ENCODE measurements around the gene RBM20. TPM values are rescaled to one million over a fixed set of nuclear protein-coding genes. Genes with fewer than 3 reads are reported as not detected.

The RBM20 gene
- total and polyA plus RNA-seq, 2 of the 13 experiments (the other 11 are each of a cell fraction or from before 2014, with no cell fraction given) = 0.02 to 0.22 TPM

- TF ChIP-seq HCFC1 (IDR thresholded peaks at IDR 0.05; ENCODE audit: low read depth, low read length) = no peak
- no peak for TF ChIP-seq ATF4 (CRISPR knock-in tag; IDR thresholded peaks at IDR 0.05)
- no peak for TF ChIP-seq KLF15 (CRISPR knock-in tag; IDR thresholded peaks at IDR 0.05; ENCODE audit: borderline replicate concordance)
- no peak for TF ChIP-seq HMGXB4 (CRISPR knock-in tag; IDR thresholded peaks at IDR 0.05; ENCODE audit: borderline replicate concordance in 1 of 2, low read depth in 1 of 2)
- TF ChIP-seq ZNF605 (CRISPR knock-in tag; IDR thresholded peaks at IDR 0.05) = peak; percentile 40; the same call in 1 of the 2 replicates
- TF ChIP-seq SOX13 (IDR thresholded peaks at IDR 0.05) = no peak
- peak in 1 of 2 experiments; percentile 20; a peak in 1 of 4 replicates for TF ChIP-seq SOX13 (CRISPR knock-in tag; conservative IDR thresholded peaks at IDR 0.05 in 1 of 2, IDR thresholded peaks at IDR 0.05 in 1 of 2)
- no peak for TF ChIP-seq EEA1 (CRISPR knock-in tag; IDR thresholded peaks at IDR 0.05; ENCODE audit: borderline replicate concordance)
- no peak for TF ChIP-seq ZNF543 (CRISPR knock-in tag; IDR thresholded peaks at IDR 0.05)
- TF ChIP-seq ELF3 (CRISPR knock-in tag; IDR thresholded peaks at IDR 0.05) = no peak
- TF ChIP-seq RXRB (CRISPR knock-in tag; IDR thresholded peaks at IDR 0.05; ENCODE audit: borderline replicate concordance) = no peak
- no peak for TF ChIP-seq ELF1 (CRISPR knock-in tag; IDR thresholded peaks at IDR 0.05)
- TF ChIP-seq ZFP62 (CRISPR knock-in tag; IDR thresholded peaks at IDR 0.05) = no peak
- TF ChIP-seq E2F1 (CRISPR knock-in tag; IDR thresholded peaks at IDR 0.05) = no peak
- TF ChIP-seq RBAK (CRISPR knock-in tag; IDR thresholded peaks at IDR 0.05) = no peak
- no peak for TF ChIP-seq PAX8 (CRISPR knock-in tag; IDR thresholded peaks at IDR 0.05; ENCODE audit: borderline replicate concordance)
- TF ChIP-seq ZC3H13 (CRISPR knock-in tag; IDR thresholded peaks at IDR 0.05) = no peak
- TF ChIP-seq ZFYVE20 (CRISPR knock-in tag; IDR thresholded peaks at IDR 0.05; ENCODE audit: borderline replicate concordance, low read depth) = no peak
- TF ChIP-seq ZFP36 (IDR thresholded peaks at IDR 0.05; ENCODE audit: borderline replicate concordance, low read depth, low read length, partially characterized antibody) = no peak
- TF ChIP-seq ZNF577 (CRISPR knock-in tag; IDR thresholded peaks at IDR 0.05; ENCODE audit: borderline replicate concordance, low read depth) = no peak
- TF ChIP-seq ZFY (CRISPR knock-in tag; IDR thresholded peaks at IDR 0.05) = peak; percentile 47
- no peak for TF ChIP-seq SP4 (CRISPR knock-in tag; IDR thresholded peaks at IDR 0.05)
- TF ChIP-seq HNF1B (CRISPR knock-in tag; IDR thresholded peaks at IDR 0.05) = 0 out of 2 replicates have a peak, but pooled peaks have one; percentile 28
- peak; percentile 48; the same call in 1 of the 2 replicates for TF ChIP-seq ZBTB7B (CRISPR knock-in tag; IDR thresholded peaks at IDR 0.05)
- TF ChIP-seq ZIK1 (CRISPR knock-in tag; IDR thresholded peaks at IDR 0.05; ENCODE audit: borderline replicate concordance, low read depth) = no peak
These were observed 189.3 kb downstream of the RBM20 start (continued) for GRCh38 chr10:110833234-110833940.
